Measurements from ENCODE around the gene CAB39L.

Gene CAB39L

GRCh38 chr13:49455007-49455398, 11.1 kb upstream of the CAB39L start:
- peak overlapping the region; percentile 14 for H3K27ac ChIP-seq (ENCODE audit: low read length)
- no peak overlapping the region for H3K4me3 ChIP-seq (ENCODE audit: low read depth in 1 of 2, low read length in 2 of 2)
- no peaks in the 10 kb centered on the region for H3K27me3 ChIP-seq (ENCODE audit: low read depth, low read length)
- H3K4me1 ChIP-seq (ENCODE audit: control insufficient read depth in 1 of 2, insufficient read depth in 2 of 2, low read length in 2 of 2) = peaks cover 0 to 9% of the 10 kb centered on the region in 2 donors
- H3K36me3 ChIP-seq (ENCODE audit: control insufficient read depth in 1 of 2, insufficient read depth in 2 of 2, low read length in 2 of 2) = peaks cover 0 to 4% of the 10 kb centered on the region in 2 donors
- H3K9me3 ChIP-seq (ENCODE audit: control insufficient read depth in 1 of 2, low read length in 2 of 2) = no peaks in the 10 kb centered on the region

GRCh38 chr13:49454388-49455006, 10.6 kb upstream of the CAB39L start:
- Histone ChIP-seq H3K27me3 (ENCODE audit: low read depth, low read length) (no peaks in the 10 kb centered on the region), H3K4me1 (ENCODE audit: control insufficient read depth in 1 of 2, insufficient read depth in 2 of 2, low read length in 2 of 2) (peaks cover 0 to 9% of the 10 kb centered on the region in 2 donors), H3K27ac (ENCODE audit: low read length) (no peak overlapping the region), H3K36me3 (ENCODE audit: control insufficient read depth in 1 of 2, insufficient read depth in 2 of 2, low read length in 2 of 2) (peaks cover 0 to 4% of the 10 kb centered on the region in 2 donors), H3K4me3 (ENCODE audit: low read depth in 1 of 2, low read length in 2 of 2) (no peak overlapping the region), H3K9me3 (ENCODE audit: control insufficient read depth in 1 of 2, low read length in 2 of 2) (no peaks in the 10 kb centered on the region)

GRCh38 chr13:49453465-49453864, 9.6 kb upstream of the CAB39L start:
- H3K36me3 ChIP-seq (ENCODE audit: control insufficient read depth in 1 of 2, insufficient read depth in 2 of 2, low read length in 2 of 2) = peaks cover 0 to 4% of the 10 kb centered on the region in 2 donors
- no peaks in the 10 kb centered on the region for H3K27me3 ChIP-seq (ENCODE audit: low read depth, low read length)
- no peak overlapping the region for H3K4me3 ChIP-seq (ENCODE audit: low read depth in 1 of 2, low read length in 2 of 2)
- no peak overlapping the region for H3K27ac ChIP-seq (ENCODE audit: low read length)
- no peaks in the 10 kb centered on the region for H3K9me3 ChIP-seq (ENCODE audit: control insufficient read depth in 1 of 2, low read length in 2 of 2)
- peaks cover 0 to 9% of the 10 kb centered on the region in 2 donors for H3K4me1 ChIP-seq (ENCODE audit: control insufficient read depth in 1 of 2, insufficient read depth in 2 of 2, low read length in 2 of 2)

- no peak overlapping the region for H3K4me3 ChIP-seq (ENCODE audit: low read depth in 1 of 2, low read length in 2 of 2)
- no peak overlapping the region for H3K27ac ChIP-seq (ENCODE audit: low read length)
- peaks cover 0 to 4% of the 10 kb centered on the region in 2 donors for H3K36me3 ChIP-seq (ENCODE audit: control insufficient read depth in 1 of 2, insufficient read depth in 2 of 2, low read length in 2 of 2)
- H3K4me1 ChIP-seq (ENCODE audit: control insufficient read depth in 1 of 2, insufficient read depth in 2 of 2, low read length in 2 of 2) = peaks cover 0 to 10% of the 10 kb centered on the region in 2 donors
- H3K27me3 ChIP-seq (ENCODE audit: low read depth, low read length) = no peaks in the 10 kb centered on the region
- no peaks in the 10 kb centered on the region for H3K9me3 ChIP-seq (ENCODE audit: control insufficient read depth in 1 of 2, low read length in 2 of 2)
Observed at GRCh38 chr13:49452725-49453457, 9.0 kb upstream of the CAB39L start.

GRCh38 chr13:49450105-49450819, 6.4 kb upstream of the CAB39L start:
- H3K27me3 ChIP-seq (ENCODE audit: low read depth, low read length) = no peaks in the 10 kb centered on the region
- H3K4me3 ChIP-seq (ENCODE audit: low read depth in 1 of 2, low read length in 2 of 2) = no peak overlapping the region
- peaks cover 0 to 15% of the 10 kb centered on the region in 2 donors for H3K4me1 ChIP-seq (ENCODE audit: control insufficient read depth in 1 of 2, insufficient read depth in 2 of 2, low read length in 2 of 2)
- no peaks in the 10 kb centered on the region for H3K9me3 ChIP-seq (ENCODE audit: control insufficient read depth in 1 of 2, low read length in 2 of 2)
- no peak overlapping the region for H3K27ac ChIP-seq (ENCODE audit: low read length)
- peaks cover 0 to 4% of the 10 kb centered on the region in 2 donors for H3K36me3 ChIP-seq (ENCODE audit: control insufficient read depth in 1 of 2, insufficient read depth in 2 of 2, low read length in 2 of 2)

- H3K4me1 ChIP-seq (ENCODE audit: control insufficient read depth in 1 of 2, insufficient read depth in 2 of 2, low read length in 2 of 2) = peaks cover 3 to 6% of the 10 kb centered on the region in 2 donors
- no peak overlapping the region for H3K27ac ChIP-seq (ENCODE audit: low read length)
- H3K27me3 ChIP-seq (ENCODE audit: low read depth, low read length) = no peaks in the 10 kb centered on the region
- no peaks in the 10 kb centered on the region for H3K9me3 ChIP-seq (ENCODE audit: control insufficient read depth in 1 of 2, low read length in 2 of 2)
- no peak overlapping the region for H3K4me3 ChIP-seq (ENCODE audit: low read depth in 1 of 2, low read length in 2 of 2)
- peaks cover 0 to 4% of the 10 kb centered on the region in 2 donors for H3K36me3 ChIP-seq (ENCODE audit: control insufficient read depth in 1 of 2, insufficient read depth in 2 of 2, low read length in 2 of 2)
Observed at GRCh38 chr13:49448753-49449152, 4.9 kb upstream of the CAB39L start.

DNA sequence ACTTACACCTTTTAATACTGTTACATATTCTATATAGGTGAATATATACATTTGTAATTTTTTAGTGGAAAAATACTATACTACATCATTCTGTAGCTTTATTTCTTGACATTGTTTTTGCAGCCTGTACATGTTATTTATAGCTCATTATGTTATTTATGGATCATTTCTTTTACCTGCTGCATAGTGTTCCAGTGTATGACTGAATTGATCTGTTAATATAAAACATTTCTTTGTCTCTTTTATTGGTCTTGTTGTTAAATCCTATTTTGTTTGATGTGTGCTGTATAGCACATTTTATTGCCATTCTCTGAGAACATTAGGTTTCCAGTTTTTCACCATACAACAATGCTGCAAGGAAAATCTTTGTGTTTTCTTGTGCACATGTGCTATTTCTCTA, 2.6 kb upstream of the CAB39L start:
- Histone ChIP-seq H3K27ac (ENCODE audit: low read length) (no peak overlapping the region), H3K4me1 (ENCODE audit: control insufficient read depth in 1 of 2, insufficient read depth in 2 of 2, low read length in 2 of 2) (peaks cover 6 to 8% of the 10 kb centered on the region in 2 donors), H3K9me3 (ENCODE audit: control insufficient read depth in 1 of 2, low read length in 2 of 2) (no peaks in the 10 kb centered on the region), H3K27me3 (ENCODE audit: low read depth, low read length) (no peaks in the 10 kb centered on the region), H3K4me3 (ENCODE audit: low read depth in 1 of 2, low read length in 2 of 2) (peak overlapping the region in 1 of 2 donors; percentile 8), H3K36me3 (ENCODE audit: control insufficient read depth in 1 of 2, insufficient read depth in 2 of 2, low read length in 2 of 2) (no peaks in the 10 kb centered on the region)

DNA sequence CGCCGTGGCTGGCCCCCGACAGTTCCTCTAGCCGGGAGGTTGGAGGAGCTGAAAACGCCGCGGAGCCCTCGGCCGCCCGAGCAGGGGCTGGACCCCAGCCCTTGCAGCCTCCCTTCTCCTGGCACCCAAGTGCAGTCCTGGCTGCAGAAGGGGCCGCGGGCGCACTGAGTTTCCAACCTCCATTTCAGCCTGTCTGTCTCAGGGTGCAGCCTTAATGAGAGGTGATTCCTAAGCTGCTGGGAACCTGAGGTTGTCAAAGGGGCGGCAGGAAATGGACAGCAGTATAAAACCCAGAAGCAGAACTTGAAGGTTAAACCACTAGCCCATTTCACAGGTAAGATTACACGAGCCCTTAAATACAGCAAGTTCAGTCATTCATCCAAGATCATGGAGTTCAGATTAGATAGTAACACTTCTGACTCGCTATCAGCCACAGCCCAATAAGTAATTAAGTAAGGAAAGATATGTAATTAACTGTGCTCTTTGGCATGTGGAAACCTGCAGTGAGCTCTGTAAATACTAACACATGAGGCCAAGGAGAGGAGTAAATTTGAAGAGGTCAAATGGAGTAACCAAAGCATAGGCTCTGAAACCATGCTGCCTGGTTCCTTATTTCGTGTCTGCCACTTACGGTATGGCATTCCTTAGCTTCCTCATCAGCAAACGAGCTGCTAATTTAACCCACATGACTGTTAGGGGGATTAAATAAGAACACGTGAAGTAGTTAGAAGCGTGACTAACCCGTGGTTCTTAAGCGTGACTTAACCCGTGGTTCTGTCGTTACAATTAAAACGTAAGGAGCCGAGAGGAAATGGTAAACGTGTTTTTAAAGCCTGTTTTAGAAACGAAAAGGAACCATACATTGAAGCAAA, 896 bp upstream of the CAB39L start:
- no peaks in the 10 kb centered on the region for H3K9me3 ChIP-seq (ENCODE audit: control insufficient read depth in 1 of 2, low read length in 2 of 2)
- peak overlapping the region; percentile 81 to 97 for H3K4me3 ChIP-seq (ENCODE audit: low read depth in 1 of 2, low read length in 2 of 2)
- H3K4me1 ChIP-seq (ENCODE audit: control insufficient read depth in 1 of 2, insufficient read depth in 2 of 2, low read length in 2 of 2) = peaks cover 6 to 8% of the 10 kb centered on the region in 2 donors
- H3K27ac ChIP-seq (ENCODE audit: low read length) = peak overlapping the region; percentile 99
- H3K36me3 ChIP-seq (ENCODE audit: control insufficient read depth in 1 of 2, insufficient read depth in 2 of 2, low read length in 2 of 2) = no peaks in the 10 kb centered on the region
- no peaks in the 10 kb centered on the region for H3K27me3 ChIP-seq (ENCODE audit: low read depth, low read length)

DNA sequence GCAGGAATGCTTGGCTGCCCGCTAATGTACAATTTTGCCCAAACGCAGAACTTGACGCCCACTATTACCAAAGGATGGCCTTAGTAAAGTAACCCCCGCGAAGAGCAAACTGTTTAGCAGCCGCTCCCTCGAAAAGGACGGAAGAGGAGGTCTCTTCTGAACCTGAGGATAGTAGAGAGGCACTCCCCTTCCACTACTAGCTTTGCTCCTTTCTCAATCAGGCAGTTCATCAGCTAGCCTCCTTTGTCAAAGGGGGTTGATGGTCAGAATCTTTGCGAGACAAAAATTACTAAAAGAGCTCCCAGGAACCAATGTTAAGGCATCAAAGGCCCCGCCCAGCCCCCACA, 534 bp downstream of the CAB39L start:
- Histone ChIP-seq H3K4me1 (ENCODE audit: control insufficient read depth in 1 of 2, insufficient read depth in 2 of 2, low read length in 2 of 2) (peaks cover 6 to 8% of the 10 kb centered on the region in 2 donors), H3K27ac (ENCODE audit: low read length) (peak overlapping the region; percentile 95), H3K4me3 (ENCODE audit: low read depth in 1 of 2, low read length in 2 of 2) (peak overlapping the region; percentile 81 to 97), H3K36me3 (ENCODE audit: control insufficient read depth in 1 of 2, insufficient read depth in 2 of 2, low read length in 2 of 2) (no peaks in the 10 kb centered on the region), H3K27me3 (ENCODE audit: low read depth, low read length) (no peaks in the 10 kb centered on the region), H3K9me3 (ENCODE audit: control insufficient read depth in 1 of 2, low read length in 2 of 2) (no peaks in the 10 kb centered on the region)

GRCh38 chr13:49441846-49442245, 2.0 kb downstream of the CAB39L start:
- H3K36me3 ChIP-seq (ENCODE audit: control insufficient read depth in 1 of 2, insufficient read depth in 2 of 2, low read length in 2 of 2) = no peaks in the 10 kb centered on the region
- no peaks in the 10 kb centered on the region for H3K9me3 ChIP-seq (ENCODE audit: control insufficient read depth in 1 of 2, low read length in 2 of 2)
- no peak overlapping the region for H3K27ac ChIP-seq (ENCODE audit: low read length)
- H3K4me3 ChIP-seq (ENCODE audit: low read depth in 1 of 2, low read length in 2 of 2) = no peak overlapping the region
- peaks cover 3 to 8% of the 10 kb centered on the region in 2 donors for H3K4me1 ChIP-seq (ENCODE audit: control insufficient read depth in 1 of 2, insufficient read depth in 2 of 2, low read length in 2 of 2)
- no peaks in the 10 kb centered on the region for H3K27me3 ChIP-seq (ENCODE audit: low read depth, low read length)

- no peak overlapping the region for H3K27ac ChIP-seq (ENCODE audit: low read length)
- H3K36me3 ChIP-seq (ENCODE audit: control insufficient read depth in 1 of 2, insufficient read depth in 2 of 2, low read length in 2 of 2) = no peaks in the 10 kb centered on the region
- H3K4me1 ChIP-seq (ENCODE audit: control insufficient read depth in 1 of 2, insufficient read depth in 2 of 2, low read length in 2 of 2) = peaks cover 0 to 8% of the 10 kb centered on the region in 2 donors
- no peaks in the 10 kb centered on the region for H3K27me3 ChIP-seq (ENCODE audit: low read depth, low read length)
- H3K4me3 ChIP-seq (ENCODE audit: low read depth in 1 of 2, low read length in 2 of 2) = no peak overlapping the region
- H3K9me3 ChIP-seq (ENCODE audit: control insufficient read depth in 1 of 2, low read length in 2 of 2) = no peaks in the 10 kb centered on the region
Observed at GRCh38 chr13:49441312-49441711, 2.6 kb downstream of the CAB39L start.

Measured in muscle layer of duodenum (tissue), 2 donors.